ENCODE results near the gene METTL16.

DNA sequence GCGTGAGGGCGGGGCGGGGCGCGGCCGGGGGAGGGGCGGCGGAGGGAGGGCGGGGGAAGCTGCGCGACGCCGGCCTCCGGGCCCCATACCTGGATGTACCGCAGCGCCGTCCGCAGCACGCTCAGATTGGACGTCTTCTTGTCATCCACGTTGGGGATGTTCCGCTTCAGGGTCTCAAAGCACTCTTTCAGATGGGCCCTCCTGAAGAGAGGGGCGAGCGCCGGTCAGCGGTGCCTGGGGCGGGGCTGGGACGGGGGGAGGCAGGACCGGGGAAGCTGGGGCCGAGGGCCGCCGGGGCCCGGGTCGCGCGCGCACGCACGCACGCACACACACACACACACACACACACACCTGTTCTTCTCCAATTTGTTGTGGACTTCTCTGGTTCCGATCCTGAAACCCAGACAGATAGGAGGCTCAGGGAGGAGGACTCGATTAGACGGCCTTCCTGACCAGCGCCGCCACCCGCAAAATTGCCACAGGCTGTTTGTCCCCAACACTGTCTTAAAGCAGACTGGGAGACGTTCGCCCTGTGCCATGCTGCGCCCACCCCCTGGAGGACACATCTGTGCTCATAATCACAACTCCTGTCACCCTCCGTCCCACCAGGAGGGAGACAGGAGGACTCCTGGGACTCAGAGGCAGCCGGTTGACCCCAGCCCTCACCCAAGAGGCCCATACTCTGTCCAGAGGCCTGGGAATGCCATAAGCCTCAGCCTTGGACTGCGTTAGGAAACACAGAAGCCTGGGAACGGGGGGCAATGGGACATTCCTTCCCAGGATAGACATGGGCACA, 117.5 kb downstream of the METTL16 start:
- TF ChIP-seq ZFP30 (CRISPR knock-in tag; IDR thresholded peaks at IDR 0.05) (no peak), TCF4 (CRISPR knock-in tag; IDR thresholded peaks at IDR 0.05; ENCODE audit: borderline replicate concordance) (no peak), TOX (CRISPR knock-in tag; IDR thresholded peaks at IDR 0.05; ENCODE audit: borderline replicate concordance) (no peak), ESRRG (CRISPR knock-in tag; IDR thresholded peaks at IDR 0.05) (no peak), ZNF70 (CRISPR knock-in tag; IDR thresholded peaks at IDR 0.05) (no peak), RARB (CRISPR knock-in tag; IDR thresholded peaks at IDR 0.05) (no peak), OSR1 (CRISPR knock-in tag; IDR thresholded peaks at IDR 0.05) (no peak)
